ENCODE measurements around the gene NNT. TPM values are rescaled to one million over a fixed set of nuclear protein-coding genes. Genes with fewer than 3 reads are reported as not detected.
"Not testable (repeated sequence)": the region's sequence is repeated elsewhere in the genome, so short reads cannot be mapped to it uniquely, and the experiment has no call there.

Gene NNT
- total and polyA plus RNA-seq, 10 donors = 9.7 to 70.9 (median 52.9) TPM

- Histone ChIP-seq H3K4me3 (no peak overlapping the region), H3K4me1 (no peaks in the 10 kb centered on the region), H3K9me3 (peaks cover 0 to 5% (median 0%) of the 10 kb centered on the region in 8 donors), H3K36me3 (peaks cover 2 to 88% (median 41%) of the 10 kb centered on the region in 6 donors), H3K27ac (no peak overlapping the region), H3K27me3 (replicated peaks in 1 of 7) (no peaks in the 10 kb centered on the region)
- DNase-seq = no peak
- 74 to 90% (median 87%) methylated on average over 3 of the region's 3 CpGs for WGBS, 5 donors
- TF ChIP-seq POLR2AphosphoS5 (IDR thresholded peaks at IDR 0.05) (no peak), CTCF (IDR thresholded peaks at IDR 0.05 in 8 of 11, conservative IDR thresholded peaks at IDR 0.05 in 3 of 11) (no peak), POLR2A (IDR thresholded peaks at IDR 0.05) (no peak)
- intact Hi-C loops (cut with DNase I; ENCODE audit: low total_unique reads) = no loop called here
Measured at GRCh38 chr5:43702815-43703214, 99.8 kb downstream of the NNT start.

GRCh38 chr5:43704243-43704642, 101.3 kb downstream of the NNT start:
- Histone ChIP-seq H3K27ac (no peak overlapping the region), H3K9me3 (peaks cover 0 to 5% (median 0%) of the 10 kb centered on the region in 8 donors), H3K4me3 (no peak overlapping the region), H3K4me1 (no peaks in the 10 kb centered on the region), H3K27me3 (replicated peaks in 1 of 7) (no peaks in the 10 kb centered on the region), H3K36me3 (peaks cover 2 to 83% (median 41%) of the 10 kb centered on the region in 6 donors)
- TF ChIP-seq CTCF (IDR thresholded peaks at IDR 0.05 in 8 of 11, conservative IDR thresholded peaks at IDR 0.05 in 3 of 11) = no peak
- no peak for TF ChIP-seq POLR2AphosphoS5 (IDR thresholded peaks at IDR 0.05)
- no peak for TF ChIP-seq POLR2A (IDR thresholded peaks at IDR 0.05)
- intact Hi-C loops (cut with DNase I; ENCODE audit: low total_unique reads) = no loop called here
- no peak for DNase-seq
- 95 to 99% (median 98%) methylated on average over 4 of the region's 4 CpGs for WGBS, 5 donors

GRCh38 chr5:43706576-43706975, 103.6 kb downstream of the NNT start:
- H3K4me3 ChIP-seq; H3K27me3 ChIP-seq (replicated peaks in 1 of 7); H3K9me3 ChIP-seq; H3K27ac ChIP-seq; H3K4me1 ChIP-seq; DNase-seq; intact Hi-C loops (cut with DNase I; ENCODE audit: low total_unique reads): not testable (repeated sequence)
- WGBS, 5 donors = 92 to 100% (median 100%) methylated on average over 1 of the region's 1 CpG
- peaks cover 2 to 60% (median 33%) of the 10 kb centered on the region in 6 donors for H3K36me3 ChIP-seq

GRCh38 chr5:43711496-43711895, 108.5 kb downstream of the NNT start:
- Histone ChIP-seq H3K4me3 (no peak overlapping the region), H3K4me1 (no peaks in the 10 kb centered on the region), H3K27ac (no peak overlapping the region), H3K36me3 (peaks cover 0 to 12% (median 0%) of the 10 kb centered on the region in 6 donors), H3K27me3 (replicated peaks in 1 of 7) (no peaks in the 10 kb centered on the region), H3K9me3 (peaks cover 0 to under 1% (median 0%) of the 10 kb centered on the region in 8 donors)
- intact Hi-C loops (cut with DNase I; ENCODE audit: low total_unique reads) = no loop called here
- no peak for TF ChIP-seq POLR2A (IDR thresholded peaks at IDR 0.05)
- no peak for TF ChIP-seq CTCF (IDR thresholded peaks at IDR 0.05 in 8 of 11, conservative IDR thresholded peaks at IDR 0.05 in 3 of 11)
- no peak for TF ChIP-seq POLR2AphosphoS5 (IDR thresholded peaks at IDR 0.05)
- no peak for DNase-seq
- WGBS, 5 donors = 90 to 95% (median 94%) methylated on average over 6 of the region's 6 CpGs

- H3K27me3 ChIP-seq (replicated peaks in 1 of 7) = no peaks in the 10 kb centered on the region
- no peak for DNase-seq
- intact Hi-C loops (cut with DNase I; ENCODE audit: low total_unique reads) = no loop called here
- H3K4me3 ChIP-seq = no peak overlapping the region
- H3K9me3 ChIP-seq = no peaks in the 10 kb centered on the region
- 96 to 100% (median 97%) methylated on average over 3 of the region's 3 CpGs for WGBS, 5 donors
- H3K4me1 ChIP-seq = no peaks in the 10 kb centered on the region
- TF ChIP-seq POLR2AphosphoS5 (IDR thresholded peaks at IDR 0.05) = no peak
- no peak for TF ChIP-seq POLR2A (IDR thresholded peaks at IDR 0.05)
- TF ChIP-seq CTCF (IDR thresholded peaks at IDR 0.05 in 8 of 11, conservative IDR thresholded peaks at IDR 0.05 in 3 of 11) = no peak
- H3K27ac ChIP-seq = no peak overlapping the region
- H3K36me3 ChIP-seq = peaks cover 0 to 7% (median 0%) of the 10 kb centered on the region in 6 donors
Measured at GRCh38 chr5:43712081-43712480, 109.1 kb downstream of the NNT start.

- H3K27ac ChIP-seq; H3K4me3 ChIP-seq; H3K27me3 ChIP-seq (replicated peaks in 1 of 7); H3K36me3 ChIP-seq; H3K4me1 ChIP-seq; DNase-seq; intact Hi-C loops (cut with DNase I; ENCODE audit: low total_unique reads): not testable (repeated sequence)
- WGBS, 5 donors = 89 to 100% (median 93%) methylated on average over 1 to 3 of the region's 3 CpGs
- peaks cover 0 to 13% (median 0%) of the 10 kb centered on the region in 8 donors for H3K9me3 ChIP-seq
Measured at GRCh38 chr5:43719783-43720182, 116.8 kb downstream of the NNT start.

Data from spleen (tissue), 11 donors.